Measurements from ENCODE around the gene UTY. TPM values are rescaled to one million over a fixed set of nuclear protein-coding genes. Genes with fewer than 3 reads are reported as not detected.
"Not testable (repeated sequence)": the region's sequence is repeated elsewhere in the genome, so short reads cannot be mapped to it uniquely, and the experiment has no call there.

The UTY gene
- total and polyA plus RNA-seq, 10 of the 15 experiments (the other 5 are each of a cell fraction or from before 2014, with no cell fraction given) = 0.13 TPM; not detected in 9

DNA sequence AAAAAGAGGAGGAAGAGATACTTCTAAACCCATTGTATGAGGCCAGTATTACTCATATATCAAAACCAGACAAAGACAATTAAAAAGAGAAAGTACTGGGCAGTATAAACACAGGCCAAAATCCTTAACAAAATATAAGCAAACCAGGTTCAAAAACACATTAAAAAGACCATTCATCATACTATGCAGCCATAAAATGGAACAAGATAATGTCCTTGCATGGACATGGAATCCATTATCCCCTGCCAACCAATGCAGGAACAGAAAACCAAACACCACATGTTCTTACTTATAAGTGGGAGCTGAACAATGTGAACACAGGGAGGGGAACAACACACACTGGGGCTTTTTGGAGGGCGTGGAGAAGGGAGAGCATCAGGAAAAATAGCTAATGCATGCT lies 188.6 kb downstream of the UTY start:
- no peak overlapping the region for H3K4me3 ChIP-seq
- intact Hi-C loops (cut with micrococcal nuclease; ENCODE audit: unreplicated experiment) = no loop called here
- no peak overlapping the region for H3K27ac ChIP-seq (ENCODE audit: control insufficient read depth, insufficient read depth)
- FAIRE-seq (no peak), ATAC-seq (no peak), DNase-seq (ENCODE audit: low read depth, low spot score) (no peak)
- H3K79me2 ChIP-seq (ENCODE audit: control insufficient read depth, insufficient read depth, low read length) = no peaks in the 10 kb centered on the region
- ChIA-PET CTCF (no interaction called here), RAD21 (ENCODE audit: unreplicated experiment) (no interaction called here), SMC1A (ENCODE audit: uncharacterized antibody, unreplicated experiment) (no interaction called here), POLR2A (no interaction called here)
- H3K9ac ChIP-seq (ENCODE audit: control insufficient read depth, insufficient read depth, low read length) = no peak overlapping the region
- H2AFZ ChIP-seq (ENCODE audit: control insufficient read depth, low read depth, low read length) = no peak overlapping the region
- H3K4me1 ChIP-seq (ENCODE audit: control insufficient read depth, insufficient read depth, low read length) = no peaks in the 10 kb centered on the region
- no peaks in the 10 kb centered on the region for H3K27me3 ChIP-seq (replicated peaks in 1 of 2; ENCODE audit: control insufficient read depth in 2 of 2, insufficient read depth in 2 of 2, low read length in 1 of 2)
- no peaks in the 10 kb centered on the region for H3K36me3 ChIP-seq (ENCODE audit: control insufficient read depth in 2 of 2, insufficient read depth in 2 of 2, low read length in 1 of 2)
- H4K20me1 ChIP-seq (ENCODE audit: control insufficient read depth, insufficient read depth) = no peaks in the 10 kb centered on the region
- TF ChIP-seq RELA (IDR thresholded peaks at IDR 0.05; ENCODE audit: borderline replicate concordance, partially characterized antibody) = no peak
- TF ChIP-seq IRF4 (IDR thresholded peaks at IDR 0.05; ENCODE audit: low read depth, low read length) = no peak
- TF ChIP-seq TCF7 (IDR thresholded peaks at IDR 0.05; ENCODE audit: borderline replicate concordance) = no peak
- no peak for TF ChIP-seq POU2F2 (IDR thresholded peaks at IDR 0.05; ENCODE audit: borderline replicate concordance, low read depth, low read length)
- no peak for TF ChIP-seq IKZF2 (IDR thresholded peaks at IDR 0.05)
- TF ChIP-seq ZBED1 (IDR thresholded peaks at IDR 0.05; ENCODE audit: borderline replicate concordance) = no peak
- no peak for TF ChIP-seq POLR2AphosphoS2 (IDR thresholded peaks at IDR 0.05; ENCODE audit: low read depth, low read length)
- no peak for TF ChIP-seq KAT2A (conservative IDR thresholded peaks at IDR 0.05; ENCODE audit: control insufficient read depth, low read depth, low read length)
- no peak for TF ChIP-seq CBFB (IDR thresholded peaks at IDR 0.05; ENCODE audit: low read depth)
- no CpG with 5 or more reads among the region's 1 CpG for WGBS (ENCODE audit: insufficient coverage, insufficient replicate concordance, low lambda C conversion rate, missing lambda C conversion rate)
- no TSS peak for BruUV-seq (replicated peaks)
- in situ Hi-C loops (cut with MboI) = no loop called here
- no peak overlapping the region for H3K4me2 ChIP-seq (ENCODE audit: control insufficient read depth, insufficient read depth)
- H3K9me3 ChIP-seq (replicated peaks; ENCODE audit: control insufficient read depth, insufficient read depth, low read length) = no peaks in the 10 kb centered on the region

DNA sequence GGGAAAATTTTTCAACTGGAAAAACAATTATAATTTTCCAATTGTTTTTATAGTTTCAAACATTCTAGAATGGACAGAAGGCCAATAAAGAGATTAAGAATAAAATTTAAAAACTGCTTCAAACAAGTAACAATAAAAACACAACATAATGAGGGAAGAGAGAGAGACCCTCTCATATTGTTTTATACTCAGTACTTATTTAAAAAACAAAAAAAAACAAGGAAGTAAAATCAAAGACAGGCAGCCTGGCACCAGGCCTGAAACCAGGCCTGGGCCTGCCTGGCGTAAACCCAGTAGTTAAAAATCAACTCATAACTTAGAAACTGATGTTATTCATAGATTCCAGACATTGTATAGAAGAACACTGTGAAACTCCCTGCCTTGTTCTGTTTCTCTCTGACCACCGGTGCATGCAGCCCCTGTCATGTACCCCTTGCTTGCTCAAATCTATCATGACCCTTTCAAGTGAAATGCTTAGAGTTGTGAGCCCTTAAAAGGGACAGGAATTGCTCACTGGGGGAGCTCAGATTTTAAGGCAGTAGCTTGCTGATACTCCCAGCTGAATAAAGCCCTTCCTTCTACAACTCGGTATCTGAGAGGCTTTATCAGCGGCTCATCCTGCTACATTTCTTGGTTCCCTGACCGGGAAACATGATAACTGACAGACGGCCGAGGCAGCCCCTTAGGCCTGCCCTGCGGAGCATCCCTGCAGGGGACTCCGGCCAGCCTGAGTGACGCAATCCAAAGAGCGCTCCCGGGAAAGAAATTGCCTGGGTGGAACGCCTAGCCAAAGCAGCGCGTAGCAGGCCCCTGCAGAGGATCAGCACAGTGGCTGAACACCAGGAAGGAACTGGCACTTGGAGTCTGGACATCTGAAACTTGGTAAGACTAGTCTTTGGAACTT lies 197.4 kb downstream of the UTY start:
- H3K4me1 ChIP-seq (ENCODE audit: control insufficient read depth, insufficient read depth, low read length); H4K20me1 ChIP-seq (ENCODE audit: control insufficient read depth, insufficient read depth); SMC1A ChIA-PET (ENCODE audit: uncharacterized antibody, unreplicated experiment); H3K27ac ChIP-seq (ENCODE audit: control insufficient read depth, insufficient read depth); intact Hi-C loops (cut with micrococcal nuclease; ENCODE audit: unreplicated experiment); H3K9me3 ChIP-seq (replicated peaks; ENCODE audit: control insufficient read depth, insufficient read depth, low read length); H3K36me3 ChIP-seq (ENCODE audit: control insufficient read depth in 2 of 2, insufficient read depth in 2 of 2, low read length in 1 of 2); H3K4me2 ChIP-seq (ENCODE audit: control insufficient read depth, insufficient read depth); DNase-seq (ENCODE audit: low read depth, low spot score); H3K4me3 ChIP-seq; CTCF ChIA-PET; in situ Hi-C loops (cut with MboI); POLR2A ChIA-PET; FAIRE-seq; BruUV-seq (replicated peaks); H2AFZ ChIP-seq (ENCODE audit: control insufficient read depth, low read depth, low read length); H3K27me3 ChIP-seq (replicated peaks in 1 of 2; ENCODE audit: control insufficient read depth in 2 of 2, insufficient read depth in 2 of 2, low read length in 1 of 2); H3K79me2 ChIP-seq (ENCODE audit: control insufficient read depth, insufficient read depth, low read length); H3K9ac ChIP-seq (ENCODE audit: control insufficient read depth, insufficient read depth, low read length); ATAC-seq; RAD21 ChIA-PET (ENCODE audit: unreplicated experiment): not testable (repeated sequence)
- WGBS (ENCODE audit: insufficient coverage, insufficient replicate concordance, low lambda C conversion rate, missing lambda C conversion rate) = no CpG with 5 or more reads among the region's 15 CpGs
